ENCODE data around the gene NUP93.
"Not testable (repeated sequence)": the region's sequence is repeated elsewhere in the genome, so short reads cannot be mapped to it uniquely, and the experiment has no call there.

The NUP93 gene

GRCh38 chr16:56780646-56781045, 50.7 kb downstream of the NUP93 start:
- DNase-seq: peak; percentile 10

DNA sequence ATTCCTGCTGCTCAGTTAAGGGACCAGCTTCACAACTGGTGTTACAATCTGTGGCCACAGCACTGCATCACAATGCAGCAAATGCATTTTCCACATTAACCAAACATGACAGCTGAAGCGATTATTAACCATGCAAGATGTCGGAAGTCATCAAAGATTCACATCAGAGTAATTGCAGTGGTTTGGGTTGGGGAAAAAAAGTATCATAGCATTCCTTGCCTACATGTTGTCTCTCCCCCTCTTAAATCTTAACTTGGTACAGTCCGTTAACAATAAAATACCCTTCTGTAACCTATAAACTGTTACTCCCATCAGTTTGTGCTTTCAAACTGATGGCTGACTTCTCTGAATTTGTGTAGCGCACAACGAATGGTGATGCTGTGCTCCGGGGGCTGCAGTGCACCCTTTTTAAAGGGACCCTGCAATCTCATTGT, 51.6 kb downstream of the NUP93 start:
- DNase-seq: no peak

DNA sequence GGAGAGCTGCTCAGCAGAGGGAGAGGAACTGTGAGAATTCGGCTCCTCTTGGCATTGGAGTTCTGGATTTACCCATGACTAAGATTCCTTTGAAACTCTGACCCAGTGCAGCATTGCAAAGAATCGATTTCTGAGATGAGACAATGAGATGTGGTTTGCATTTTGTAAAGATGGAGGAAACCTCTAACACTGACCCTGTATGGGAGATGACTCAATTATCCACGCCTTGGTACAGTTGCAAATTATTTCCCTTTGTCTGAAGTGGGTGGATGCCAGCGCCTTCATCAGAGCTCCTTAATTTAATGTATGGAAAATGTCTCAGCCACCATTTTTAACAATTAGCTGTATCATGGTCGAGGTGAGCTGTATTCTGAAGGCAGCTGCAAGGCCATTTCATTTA, 53.4 kb downstream of the NUP93 start:
- DNase-seq: no peak

DNA sequence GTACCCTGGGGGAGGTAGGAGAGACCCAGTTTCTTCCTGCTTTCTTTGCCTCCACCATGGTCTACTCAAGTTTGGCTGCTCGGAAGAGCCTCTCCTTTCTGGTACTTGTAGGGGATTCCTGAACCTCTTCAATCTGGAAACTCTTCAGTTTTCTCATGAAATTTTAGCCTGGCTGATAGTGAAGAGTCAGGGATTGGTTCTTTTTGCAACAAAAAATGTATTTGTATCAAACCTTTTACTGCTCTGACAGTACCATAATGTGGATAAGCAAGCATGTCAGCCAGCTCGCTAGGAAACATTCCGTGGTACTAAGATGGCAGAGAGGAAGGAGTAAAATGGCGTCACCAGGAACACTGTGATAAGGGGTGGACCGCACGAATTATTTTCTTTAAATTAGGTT, 55.4 kb downstream of the NUP93 start:
- no peak for DNase-seq

- no peak for DNase-seq
Measured at GRCh38 chr16:56787167-56787566, 57.2 kb downstream of the NUP93 start.

DNA sequence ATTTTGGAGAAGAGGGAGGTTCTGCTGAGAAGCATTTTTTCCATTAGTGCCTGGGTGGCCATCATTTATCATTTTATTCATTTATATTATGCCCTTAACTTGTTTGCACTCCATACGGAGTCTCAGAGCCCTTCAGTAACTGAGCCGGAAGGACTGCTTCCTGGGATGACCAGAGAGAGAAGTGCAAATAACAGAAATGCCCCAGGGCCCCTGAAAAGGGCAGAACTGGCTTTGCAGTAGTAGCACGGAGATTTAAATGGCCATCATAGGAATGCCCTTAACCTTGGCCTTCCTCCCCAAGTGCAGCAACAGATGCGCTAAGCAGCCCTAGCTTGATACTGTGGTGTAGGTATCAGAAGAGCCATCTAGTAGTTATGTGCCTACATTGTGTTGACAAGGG, 58.5 kb downstream of the NUP93 start:
- DNase-seq: no peak

DNA sequence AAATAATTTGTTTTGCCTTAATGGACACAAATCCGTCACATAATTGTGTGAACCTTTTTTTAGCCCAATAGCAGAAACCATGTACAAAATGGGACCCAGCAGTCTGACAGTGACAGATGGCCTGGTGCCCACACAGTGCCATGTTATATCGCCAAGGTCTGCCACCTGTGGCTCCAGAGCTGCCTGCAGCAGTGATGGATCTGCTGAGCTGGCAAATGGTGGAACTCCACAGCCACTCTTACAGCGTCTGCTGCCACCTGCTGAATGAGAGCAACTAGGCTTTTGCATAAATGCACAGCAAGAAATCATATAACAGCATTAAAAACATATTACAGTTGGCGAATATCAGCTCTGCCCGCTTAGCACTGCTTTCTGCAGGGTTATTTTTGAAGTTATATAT, 59.4 kb downstream of the NUP93 start:
- DNase-seq: peak; percentile 32

- DNase-seq: no peak
Measured at GRCh38 chr16:56792967-56793366, 63.0 kb downstream of the NUP93 start.

- DNase-seq: peak; percentile 9
Measured at GRCh38 chr16:56793492-56793891, 63.6 kb downstream of the NUP93 start.

GRCh38 chr16:56795011-56795410, 65.1 kb downstream of the NUP93 start:
- no peak for DNase-seq

DNA sequence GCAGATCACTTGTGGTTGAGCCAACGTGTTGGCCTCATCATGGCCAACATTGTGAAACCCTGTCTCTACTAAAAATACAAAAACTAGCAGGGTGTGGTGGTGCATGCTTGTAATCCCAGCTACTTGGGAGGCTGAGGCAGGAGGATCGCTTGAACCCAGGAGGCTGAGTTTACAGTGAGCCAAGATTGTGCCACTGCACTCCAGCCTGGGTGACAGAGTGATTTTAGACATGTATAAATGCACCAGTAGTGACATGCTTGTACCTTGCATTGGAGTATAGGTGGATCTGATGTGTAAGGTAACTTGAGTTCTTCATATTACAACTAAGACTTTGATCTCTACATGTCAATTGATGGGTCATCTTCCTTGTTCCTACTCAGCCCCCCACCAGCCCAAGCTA, 67.1 kb downstream of the NUP93 start:
- DNase-seq: not testable (repeated sequence)

GRCh38 chr16:56797861-56798260, 67.9 kb downstream of the NUP93 start:
- DNase-seq: no peak

GRCh38 chr16:56798955-56799354, 69.0 kb downstream of the NUP93 start:
- no peak for DNase-seq

GRCh38 chr16:56800355-56800754, 70.4 kb downstream of the NUP93 start:
- DNase-seq: no peak

DNA sequence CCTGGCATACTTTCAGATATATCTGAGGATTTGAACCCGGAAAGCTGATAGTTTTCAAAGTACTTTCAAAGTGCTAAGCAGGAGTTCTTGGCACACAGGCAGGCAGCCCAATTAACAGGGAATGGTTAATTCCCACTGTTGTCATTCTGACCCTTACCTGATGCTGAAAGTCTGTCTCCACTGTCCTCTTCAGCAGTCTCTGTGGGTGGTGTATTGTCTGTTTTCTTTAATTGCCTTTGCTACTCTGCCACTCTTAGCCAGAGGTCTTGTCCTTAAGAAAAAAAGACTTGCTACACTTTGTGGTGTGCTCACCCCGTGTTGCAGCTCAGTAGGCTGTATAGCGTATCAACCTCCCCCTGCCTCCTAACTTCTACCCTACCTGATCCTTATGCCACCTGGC, 71.8 kb downstream of the NUP93 start:
- no peak for DNase-seq

- DNase-seq: no peak
Measured at GRCh38 chr16:56807011-56807675, 77.2 kb downstream of the NUP93 start.

DNA sequence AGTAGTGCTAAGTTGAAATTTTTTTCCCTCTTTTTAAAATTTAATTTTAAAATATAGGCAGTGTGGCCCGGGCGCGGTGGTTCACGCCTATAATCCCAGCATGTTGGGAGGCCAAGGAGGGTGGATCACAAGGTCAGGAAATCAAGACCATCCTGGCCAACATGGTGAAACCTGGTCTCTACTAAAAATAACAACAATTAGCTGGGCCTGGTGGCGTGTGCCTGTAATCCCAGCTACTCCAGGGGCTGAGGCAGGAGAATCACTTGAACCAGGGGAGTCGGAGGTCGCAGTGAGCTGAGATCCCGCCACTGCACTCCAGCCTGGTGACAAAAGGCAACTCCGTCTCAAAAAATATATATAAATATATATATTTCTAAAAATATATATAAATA, 77.7 kb downstream of the NUP93 start:
- DNase-seq: not testable (repeated sequence)

DNA sequence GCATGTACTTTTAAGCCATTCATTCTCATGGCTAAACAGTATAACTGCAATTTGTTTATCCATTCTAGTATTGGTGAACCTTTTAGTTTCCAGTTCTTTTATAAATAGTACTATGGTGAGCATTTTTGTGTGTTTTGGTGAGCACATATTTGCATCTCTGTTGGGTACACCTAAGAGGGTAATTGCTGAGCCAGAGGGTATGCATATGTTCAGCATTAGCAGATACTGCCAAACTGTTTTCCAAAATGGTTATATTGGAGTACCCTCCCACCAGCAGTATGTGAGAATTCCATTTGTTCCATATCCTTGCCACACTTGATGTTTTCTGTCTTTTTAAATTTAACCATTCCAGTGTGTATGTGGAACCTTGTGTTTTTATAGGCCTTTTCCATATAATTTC, 81.0 kb downstream of the NUP93 start:
- no peak for DNase-seq

DNA sequence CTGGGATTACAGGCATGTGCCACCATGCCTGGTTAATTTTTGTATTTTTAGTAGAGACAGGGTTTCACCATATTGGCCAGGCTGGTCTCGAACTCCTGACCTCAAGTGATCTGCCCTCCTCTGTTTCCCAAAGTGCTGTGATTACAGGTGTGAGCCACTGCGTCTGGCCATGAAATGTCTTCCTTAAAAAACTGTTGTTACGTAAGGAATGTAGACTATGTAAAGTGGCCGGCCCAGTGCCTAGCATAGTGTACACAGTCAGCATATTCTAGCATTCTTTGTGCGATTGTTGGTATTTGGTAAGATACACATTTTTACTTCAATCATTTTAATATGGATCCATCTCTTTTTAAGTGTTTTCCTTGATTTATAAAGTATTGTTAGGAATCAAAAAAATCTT, 81.7 kb downstream of the NUP93 start:
- DNase-seq: not testable (repeated sequence)

DNA sequence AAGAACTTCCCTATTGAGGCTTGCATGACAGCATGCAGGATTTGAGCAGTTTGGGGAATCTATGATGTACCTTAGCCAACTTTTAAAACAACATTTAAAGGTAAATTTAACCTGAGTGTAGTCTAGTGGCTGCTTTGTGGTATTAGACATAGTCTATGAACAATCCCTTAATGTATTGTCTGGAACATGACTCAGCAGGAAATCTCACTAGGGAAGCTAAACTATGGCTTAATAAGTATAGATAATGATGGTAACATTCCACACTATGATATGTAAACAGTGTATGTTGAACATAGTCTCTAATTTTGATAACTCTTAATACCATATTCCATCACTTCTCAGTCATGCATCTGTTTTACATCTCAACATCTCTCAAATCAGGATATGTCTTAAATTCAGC, 83.0 kb downstream of the NUP93 start:
- no peak for DNase-seq

GRCh38 chr16:56814537-56815432, 84.9 kb downstream of the NUP93 start:
- DNase-seq: no peak

DNA sequence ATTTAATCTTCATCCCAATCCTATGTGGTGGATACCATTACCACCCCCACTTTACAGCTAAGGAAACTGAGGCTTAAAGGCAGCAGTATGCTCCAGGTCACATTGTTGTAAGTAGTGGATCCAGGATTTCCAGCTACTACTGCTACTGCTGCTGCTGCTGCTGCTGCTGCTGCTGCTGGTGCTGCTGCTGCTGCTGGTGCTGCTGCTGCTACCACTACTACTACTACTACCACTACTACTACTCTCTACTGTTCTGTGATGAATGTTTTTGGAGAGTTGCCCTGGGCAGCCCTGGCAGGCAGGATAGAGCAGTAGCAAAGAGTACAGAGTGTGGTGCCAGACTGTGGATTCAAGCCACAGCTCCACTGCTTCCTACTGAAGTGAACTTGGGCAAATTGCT, 85.8 kb downstream of the NUP93 start:
- no peak for DNase-seq

- no peak for DNase-seq
Measured at GRCh38 chr16:56817056-56817455, 87.1 kb downstream of the NUP93 start.

- no peak for DNase-seq
Measured at GRCh38 chr16:56817938-56818337, 88.0 kb downstream of the NUP93 start.
